Measurements from ENCODE around the gene CARD10. TPM values are rescaled to one million over a fixed set of nuclear protein-coding genes. Genes with fewer than 3 reads are reported as not detected.

Gene CARD10, protein sequence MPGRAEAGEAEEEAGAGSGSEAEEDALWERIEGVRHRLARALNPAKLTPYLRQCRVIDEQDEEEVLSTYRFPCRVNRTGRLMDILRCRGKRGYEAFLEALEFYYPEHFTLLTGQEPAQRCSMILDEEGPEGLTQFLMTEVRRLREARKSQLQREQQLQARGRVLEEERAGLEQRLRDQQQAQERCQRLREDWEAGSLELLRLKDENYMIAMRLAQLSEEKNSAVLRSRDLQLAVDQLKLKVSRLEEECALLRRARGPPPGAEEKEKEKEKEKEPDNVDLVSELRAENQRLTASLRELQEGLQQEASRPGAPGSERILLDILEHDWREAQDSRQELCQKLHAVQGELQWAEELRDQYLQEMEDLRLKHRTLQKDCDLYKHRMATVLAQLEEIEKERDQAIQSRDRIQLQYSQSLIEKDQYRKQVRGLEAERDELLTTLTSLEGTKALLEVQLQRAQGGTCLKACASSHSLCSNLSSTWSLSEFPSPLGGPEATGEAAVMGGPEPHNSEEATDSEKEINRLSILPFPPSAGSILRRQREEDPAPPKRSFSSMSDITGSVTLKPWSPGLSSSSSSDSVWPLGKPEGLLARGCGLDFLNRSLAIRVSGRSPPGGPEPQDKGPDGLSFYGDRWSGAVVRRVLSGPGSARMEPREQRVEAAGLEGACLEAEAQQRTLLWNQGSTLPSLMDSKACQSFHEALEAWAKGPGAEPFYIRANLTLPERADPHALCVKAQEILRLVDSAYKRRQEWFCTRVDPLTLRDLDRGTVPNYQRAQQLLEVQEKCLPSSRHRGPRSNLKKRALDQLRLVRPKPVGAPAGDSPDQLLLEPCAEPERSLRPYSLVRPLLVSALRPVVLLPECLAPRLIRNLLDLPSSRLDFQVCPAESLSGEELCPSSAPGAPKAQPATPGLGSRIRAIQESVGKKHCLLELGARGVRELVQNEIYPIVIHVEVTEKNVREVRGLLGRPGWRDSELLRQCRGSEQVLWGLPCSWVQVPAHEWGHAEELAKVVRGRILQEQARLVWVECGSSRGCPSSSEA
- total RNA-seq (10 to 100 TPM; 10.3 to 13.6 TPM), polyA plus RNA-seq (ENCODE audit: insufficient read length in 6 of 6) (10 to 100 TPM; 13.4 to 19.7 (median 17.0) TPM)
- long read RNA-seq, donor 1, full-length matches to known transcripts: 3 of 3 reads
- long read RNA-seq, donor 1, partial matches to known transcripts: 0 of 3 reads
- long read RNA-seq, donor 1, other reads (novel, unspliced or antisense): 0 of 3 reads
- long read RNA-seq, donor 2, full-length matches to known transcripts: 3 of 32 reads
- long read RNA-seq, donor 2, partial matches to known transcripts: 24 of 32 reads
- long read RNA-seq, donor 2, other reads (novel, unspliced or antisense): 5 of 32 reads
- long read RNA-seq, donor 3, partial matches to known transcripts: 0 of 1 reads
- long read RNA-seq, donor 3, other reads (novel, unspliced or antisense): 0 of 1 reads
- long read RNA-seq, donor 4, partial matches to known transcripts: 2 of 3 reads
- long read RNA-seq, donor 4, other reads (novel, unspliced or antisense): 1 of 3 reads
- long read RNA-seq, donor 5, full-length matches to known transcripts: 4 of 4 reads
- long read RNA-seq, donor 5, partial matches to known transcripts: 0 of 4 reads
- long read RNA-seq, donor 5, other reads (novel, unspliced or antisense): 0 of 4 reads
- long read RNA-seq, donor 6, full-length matches to known transcripts: 2 of 2 reads
- long read RNA-seq, donor 6, partial matches to known transcripts: 0 of 2 reads
- long read RNA-seq, donor 6, other reads (novel, unspliced or antisense): 0 of 2 reads
- long read RNA-seq, donor 7, full-length matches to known transcripts: 1 of 1 reads
- long read RNA-seq, donor 7, partial matches to known transcripts: 0 of 1 reads
- long read RNA-seq, donor 7, other reads (novel, unspliced or antisense): 0 of 1 reads
- long read RNA-seq, donor 8, partial matches to known transcripts: 0 of 4 reads
- long read RNA-seq, donor 8, other reads (novel, unspliced or antisense): 0 of 4 reads
- long read RNA-seq, donor 9: 0 reads
- long read RNA-seq, donor 10, partial matches to known transcripts: 4 of 6 reads
- long read RNA-seq, donor 10, other reads (novel, unspliced or antisense): 0 of 6 reads
- long read RNA-seq, donor 11: 0 reads
- long read RNA-seq, donor 12, full-length matches to known transcripts: 3 of 3 reads
- long read RNA-seq, donor 12, partial matches to known transcripts: 0 of 3 reads
- long read RNA-seq, donor 12, other reads (novel, unspliced or antisense): 0 of 3 reads

GRCh38 chr22:37519268-37520195, at the start of gene CARD10:
Gene CARD10, minus strand, starts transcription at chr22:37519415. Its CDS starts 215 bp downstream, at chr22:37519200.
- ATAC-seq (peak; percentile 69), DNase-seq (peak in 2 of 4 donors; percentile 50 to 81)
- Histone ChIP-seq H3K4me1 (peaks cover 0 to 21% of the 10 kb centered on the region in 2 donors), H3K27ac (peak within 1 kb of the TSS in 1 of 2 donors; percentile 71), H3K36me3 (no peaks in the 10 kb centered on the region), H3K9me3 (no peaks in the 10 kb centered on the region), H3K4me3 (peak within 1 kb of the TSS; percentile 48 to 52), H3K27me3 (peaks cover 7 to 44% of the 10 kb centered on the region in 2 donors)
- intact Hi-C loops (cut with DNase I): no loop called here
- no peak for TF ChIP-seq CTCF (IDR thresholded peaks at IDR 0.05)

DNA sequence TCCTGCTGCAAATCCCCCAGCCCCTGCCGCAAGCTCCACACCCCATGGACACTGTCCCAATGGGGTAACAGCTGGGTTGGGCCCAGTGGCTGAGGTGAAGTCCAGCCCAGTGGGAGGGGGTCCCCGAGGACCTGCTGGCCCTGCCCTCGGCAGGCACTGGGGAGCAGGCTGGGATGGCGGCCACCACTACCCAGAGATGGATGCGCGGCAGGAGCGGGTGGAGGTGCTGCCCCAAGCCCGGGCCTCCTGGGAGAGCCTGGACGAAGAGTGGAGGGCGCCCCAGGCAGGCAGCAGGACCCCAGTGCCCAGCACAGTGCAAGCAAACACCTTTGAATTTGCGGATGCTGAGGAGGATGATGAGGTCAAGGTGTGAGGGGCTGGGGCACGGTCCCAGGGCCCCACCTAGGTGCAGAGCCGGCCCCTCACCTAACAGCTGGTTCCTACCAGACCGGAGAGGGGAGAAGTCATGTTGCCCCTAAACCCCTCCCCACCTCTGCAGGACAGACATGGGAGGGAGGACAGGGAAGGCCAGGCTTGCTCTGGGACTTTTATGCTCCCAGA, 49.3 kb upstream of the CARD10 start:
- Histone ChIP-seq H3K4me1 (peaks cover 42 to 64% of the 10 kb centered on the region in 2 donors), H3K9me3 (no peaks in the 10 kb centered on the region), H3K36me3 (peaks cover 0 to 32% of the 10 kb centered on the region in 2 donors), H3K4me3 (no peak overlapping the region), H3K27ac (peak overlapping the region; percentile 37 to 65), H3K27me3 (peaks cover 0 to 11% of the 10 kb centered on the region in 2 donors)
- intact Hi-C loops (cut with DNase I): no loop called here
- no peak for DNase-seq
- ATAC-seq: no peak
- TF ChIP-seq CTCF (IDR thresholded peaks at IDR 0.05): no peak

DNA sequence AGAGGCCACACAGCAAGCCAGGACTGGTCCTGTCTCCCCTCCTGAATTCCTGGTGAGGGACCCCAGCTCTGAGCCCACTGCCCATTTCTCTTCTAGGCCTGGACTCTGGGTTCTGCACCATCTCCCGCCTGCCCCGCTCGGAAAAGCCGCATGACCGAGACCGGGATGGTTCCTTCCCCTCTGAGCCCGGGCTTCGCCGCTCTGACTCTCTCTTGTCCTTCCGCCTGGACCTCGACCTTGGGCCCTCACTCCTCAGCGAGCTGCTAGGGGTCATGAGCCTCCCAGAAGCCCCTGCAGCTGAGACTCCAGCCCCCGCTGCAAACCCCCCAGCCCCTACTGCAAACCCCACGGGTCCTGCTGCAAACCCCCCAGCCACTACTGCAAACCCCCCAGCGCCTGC, 48.8 kb upstream of the CARD10 start:
- H3K4me3 ChIP-seq: no peak overlapping the region
- DNase-seq (no peak), ATAC-seq (no peak)
- no peaks in the 10 kb centered on the region for H3K9me3 ChIP-seq
- no peak overlapping the region for H3K27ac ChIP-seq
- H3K27me3 ChIP-seq: peaks cover 0 to 15% of the 10 kb centered on the region in 2 donors
- intact Hi-C loops (cut with DNase I): no loop called here
- peaks cover 0 to 32% of the 10 kb centered on the region in 2 donors for H3K36me3 ChIP-seq
- peaks cover 47 to 70% of the 10 kb centered on the region in 2 donors for H3K4me1 ChIP-seq
- TF ChIP-seq CTCF (IDR thresholded peaks at IDR 0.05): no peak
